Mesothelial cell of epicardium (in vitro differentiated cells): ENCODE data around the gene MLXIP. TPM values are rescaled to one million over a fixed set of nuclear protein-coding genes. Genes with fewer than 3 reads are reported as not detected.
A peak's percentile ranks its signal among the peaks of the same experiment; 100 is the strongest.

Source experiments
- DNase-seq, 2 experiments: peaks; one replicate each; pipeline ENCODE4 v3.0.0; 2021; ENCODE audit warnings: low spot score in 2 of 2; ENCODE audit not compliant: unreplicated experiment in 2 of 2
- H3K27ac Mint-ChIP-seq: 2 replicates; pipeline ENCODE4 v1.8.0; 2021; ENCODE audit warnings: mixed read lengths
- H3K27me3 Mint-ChIP-seq: 2 replicates; pipeline ENCODE4 v1.8.0; 2021; ENCODE audit warnings: low read depth, mixed read lengths
- H3K36me3 Mint-ChIP-seq: 2 replicates; pipeline ENCODE4 v1.8.0; 2021; ENCODE audit warnings: mixed read lengths
- H3K4me1 Mint-ChIP-seq: 2 replicates; pipeline ENCODE4 v1.8.0; 2021; ENCODE audit warnings: mixed read lengths
- H3K4me3 Mint-ChIP-seq: 2 replicates; pipeline ENCODE4 v1.8.0; 2021; ENCODE audit warnings: mild to moderate bottlenecking, moderate library complexity, mixed read lengths
- H3K9me3 Mint-ChIP-seq: 2 replicates; pipeline ENCODE4 v1.8.0; 2021; ENCODE audit warnings: mixed read lengths
- CTCF ChIP-seq: fragments of 200-600 bp; sonication (generic); IDR thresholded peaks from one replicate; pipeline ENCODE4 v1.5.0; 2021; ENCODE audit warnings: antibody characterized with exemption; ENCODE audit not compliant: unreplicated experiment
- total RNA-seq: library from RNA; stranded (reverse); gene quantifications from 3 replicates; pipeline ENCODE4 v1.2.1, GENCODE V29; 2021

MLXIP gene
- total RNA-seq, 1 donor from 2014 or later, result 65.3 TPM

GRCh38 chr12:122094735-122095631 is 16.4 kb downstream of the MLXIP start:
- no peak for TF ChIP-seq CTCF
- Mint-ChIP-seq H3K4me3 (no peak overlapping the region), H3K36me3 (no peaks in the 10 kb centered on the region), H3K9me3 (no peaks in the 10 kb centered on the region), H3K27ac (no peak overlapping the region), H3K4me1 (peaks cover 46% of the 10 kb centered on the region), H3K27me3 (no peaks in the 10 kb centered on the region)
- no peak for DNase-seq

- H3K36me3 Mint-ChIP-seq, result no peaks in the 10 kb centered on the region
- peaks cover 47% of the 10 kb centered on the region for H3K4me1 Mint-ChIP-seq
- no peaks in the 10 kb centered on the region for H3K9me3 Mint-ChIP-seq
- TF ChIP-seq CTCF, result no peak
- peak overlapping the region; percentile 83 for H3K27ac Mint-ChIP-seq
- H3K27me3 Mint-ChIP-seq, result no peaks in the 10 kb centered on the region
- DNase-seq, result no peak
- H3K4me3 Mint-ChIP-seq, result no peak overlapping the region
These were observed 17.5 kb downstream of the MLXIP start for GRCh38 chr12:122096014-122096413.

GRCh38 chr12:122096591-122097149 is 18.1 kb downstream of the MLXIP start:
- no peaks in the 10 kb centered on the region for H3K36me3 Mint-ChIP-seq
- H3K4me1 Mint-ChIP-seq, result peaks cover 41% of the 10 kb centered on the region
- peak overlapping the region; percentile 35 for H3K4me3 Mint-ChIP-seq
- H3K9me3 Mint-ChIP-seq, result no peaks in the 10 kb centered on the region
- no peak for DNase-seq
- TF ChIP-seq CTCF, result no peak
- no peaks in the 10 kb centered on the region for H3K27me3 Mint-ChIP-seq
- H3K27ac Mint-ChIP-seq, result peak overlapping the region; percentile 83

GRCh38 chr12:122097584-122097926 is 19.0 kb downstream of the MLXIP start:
- DNase-seq, result no peak
- Mint-ChIP-seq H3K4me1 (peaks cover 39% of the 10 kb centered on the region), H3K36me3 (peaks cover 2% of the 10 kb centered on the region), H3K27me3 (no peaks in the 10 kb centered on the region), H3K9me3 (peaks cover 3% of the 10 kb centered on the region), H3K27ac (peak overlapping the region; percentile 81), H3K4me3 (no peak overlapping the region)
- no peak for TF ChIP-seq CTCF

GRCh38 chr12:122097927-122098756 is 19.6 kb downstream of the MLXIP start:
- DNase-seq, result no peak
- peaks cover 39% of the 10 kb centered on the region for H3K4me1 Mint-ChIP-seq
- H3K27ac Mint-ChIP-seq, result peak overlapping the region; percentile 81
- H3K36me3 Mint-ChIP-seq, result peaks cover 5% of the 10 kb centered on the region
- no peak for TF ChIP-seq CTCF
- H3K27me3 Mint-ChIP-seq, result no peaks in the 10 kb centered on the region
- H3K4me3 Mint-ChIP-seq, result no peak overlapping the region
- H3K9me3 Mint-ChIP-seq, result peaks cover 5% of the 10 kb centered on the region
